Measurements from ENCODE around the gene SMCO4.

GRCh38 chr11:93482556-93482955 lies 60.6 kb downstream of the SMCO4 start:
- TF ChIP-seq CTCF (IDR thresholded peaks at IDR 0.05; ENCODE audit: low read length) (no peak), EZH2 (IDR thresholded peaks at IDR 0.05; ENCODE audit: borderline replicate concordance, low read length) (no peak)

All from OCI-LY1 (cell line).